HG03439 (cell line): ENCODE data around the gene FOXP1.
"Not testable (repeated sequence)": the region's sequence is repeated elsewhere in the genome, so short reads cannot be mapped to it uniquely, and the experiment has no call there.

Experiments used
- ATAC-seq: cut with Tn5 transposase; IDR thresholded peaks from one replicate; pipeline ENCODE4 v1.9.1; 2021; ENCODE audit warnings: mild to moderate bottlenecking, moderate library complexity; ENCODE audit not compliant: unreplicated experiment

FOXP1 gene

GRCh38 chr3:70975981-70976380, 607.5 kb downstream of the FOXP1 start:
- not testable (repeated sequence) for ATAC-seq

- ATAC-seq: no peak
These were observed 608.8 kb downstream of the FOXP1 start for GRCh38 chr3:70974747-70975146.

GRCh38 chr3:70973558-70973957, 610.0 kb downstream of the FOXP1 start:
- ATAC-seq: no peak

- no peak for ATAC-seq
These were observed 610.7 kb downstream of the FOXP1 start for GRCh38 chr3:70972855-70973254.

- no peak for ATAC-seq
These were observed 612.6 kb downstream of the FOXP1 start for GRCh38 chr3:70970952-70971351.

- no peak for ATAC-seq
These were observed 613.4 kb downstream of the FOXP1 start for GRCh38 chr3:70970171-70970570.

GRCh38 chr3:70963431-70964275, 619.9 kb downstream of the FOXP1 start:
- ATAC-seq: no peak

GRCh38 chr3:70959506-70960291, 623.8 kb downstream of the FOXP1 start:
- no peak for ATAC-seq

GRCh38 chr3:70952033-70952747, 631.3 kb downstream of the FOXP1 start:
- ATAC-seq: no peak

- ATAC-seq: no peak
These were observed 632.2 kb downstream of the FOXP1 start for GRCh38 chr3:70951316-70951715.

- ATAC-seq: no peak
These were observed 635.9 kb downstream of the FOXP1 start for GRCh38 chr3:70947579-70947978.

GRCh38 chr3:70943886-70944285, 639.6 kb downstream of the FOXP1 start:
- ATAC-seq: no peak

GRCh38 chr3:70933105-70933810, 650.3 kb downstream of the FOXP1 start:
- ATAC-seq: no peak

- ATAC-seq: no peak
These were observed 653.5 kb downstream of the FOXP1 start for GRCh38 chr3:70930066-70930465.

GRCh38 chr3:70927239-70927638, 656.3 kb downstream of the FOXP1 start:
- ATAC-seq: no peak

GRCh38 chr3:70926835-70927234, 656.7 kb downstream of the FOXP1 start:
- no peak for ATAC-seq

- no peak for ATAC-seq
These were observed 663.9 kb downstream of the FOXP1 start for GRCh38 chr3:70919661-70920060.

- ATAC-seq: no peak
These were observed 664.4 kb downstream of the FOXP1 start for GRCh38 chr3:70919091-70919490.

GRCh38 chr3:70916375-70917055, 667.0 kb downstream of the FOXP1 start:
- no peak for ATAC-seq

- ATAC-seq: no peak
These were observed 668.7 kb downstream of the FOXP1 start for GRCh38 chr3:70914862-70915261.
